GM21515 (cell line): ENCODE measurements around the gene DPY19L2.
"Not testable (repeated sequence)": the region's sequence is repeated elsewhere in the genome, so short reads cannot be mapped to it uniquely, and the experiment has no call there.

Source experiments
- ATAC-seq: cut with Tn5 transposase; IDR thresholded peaks from one replicate; pipeline ENCODE4 v1.9.1; 2021; ENCODE audit not compliant: unreplicated experiment

DPY19L2 gene

DNA sequence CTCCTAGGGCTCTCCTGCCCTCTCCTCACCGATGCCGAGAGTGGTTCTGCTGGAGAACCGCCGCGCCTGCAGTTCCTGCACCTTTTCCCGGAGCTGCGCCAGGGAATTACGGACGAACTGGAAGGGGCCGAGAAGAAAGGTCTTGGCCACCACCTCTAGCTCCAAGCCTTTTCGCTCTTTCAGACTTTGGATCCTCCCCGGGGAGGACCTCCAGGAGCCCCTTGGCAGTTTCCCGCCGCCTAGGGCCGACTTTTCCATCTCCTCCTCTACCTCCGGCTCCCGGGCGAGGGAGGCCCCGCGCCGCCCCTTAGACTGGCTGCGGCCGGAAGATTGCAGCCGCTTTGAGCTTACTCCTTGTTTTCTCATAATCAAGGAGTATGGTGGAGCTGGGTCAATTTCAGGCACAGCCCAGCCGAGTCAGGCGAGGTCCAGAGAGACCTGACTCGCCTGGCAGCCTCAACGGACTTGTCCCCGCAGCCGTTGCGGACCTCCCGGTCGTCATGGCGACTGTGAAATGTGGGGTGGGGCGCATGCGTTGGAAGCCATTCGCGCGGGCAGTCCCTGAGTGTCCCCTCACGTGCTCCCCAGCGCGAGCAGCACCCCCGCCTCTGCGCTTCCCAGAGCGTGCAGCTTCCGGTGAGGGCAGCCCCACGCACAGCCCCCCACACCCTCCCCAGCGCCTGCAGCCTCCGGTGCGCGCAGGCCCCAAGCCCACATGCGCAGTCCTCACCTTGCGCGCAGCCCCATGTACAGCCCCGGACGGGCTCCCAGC lies at the start of gene DPY19L2:
DPY19L2 (minus strand) TSS at position 466 of the 772 bp plus-strand sequence; CDS start at position 366, 100 bp downstream.
- no peak for ATAC-seq

DNA sequence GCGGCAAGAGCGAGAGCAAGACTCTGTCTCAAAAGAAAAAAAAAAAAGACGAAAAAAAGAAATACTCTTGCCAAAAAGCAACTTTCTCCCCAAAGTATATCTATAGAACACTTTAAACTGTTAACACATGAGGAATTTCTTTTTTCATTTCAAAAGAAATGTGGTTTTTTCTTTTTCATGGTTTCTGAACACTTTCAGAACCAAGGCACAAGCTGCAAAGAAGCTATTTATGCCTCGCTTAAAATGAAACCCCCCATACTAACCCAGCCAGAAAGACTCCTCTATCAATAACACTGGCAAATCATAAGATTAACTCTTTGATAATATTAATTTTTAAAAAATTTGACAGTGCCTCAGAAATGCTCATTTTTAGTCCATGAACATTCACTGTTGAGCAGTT lies 48.6 kb upstream of the DPY19L2 start:
- ATAC-seq = not testable (repeated sequence)

DNA sequence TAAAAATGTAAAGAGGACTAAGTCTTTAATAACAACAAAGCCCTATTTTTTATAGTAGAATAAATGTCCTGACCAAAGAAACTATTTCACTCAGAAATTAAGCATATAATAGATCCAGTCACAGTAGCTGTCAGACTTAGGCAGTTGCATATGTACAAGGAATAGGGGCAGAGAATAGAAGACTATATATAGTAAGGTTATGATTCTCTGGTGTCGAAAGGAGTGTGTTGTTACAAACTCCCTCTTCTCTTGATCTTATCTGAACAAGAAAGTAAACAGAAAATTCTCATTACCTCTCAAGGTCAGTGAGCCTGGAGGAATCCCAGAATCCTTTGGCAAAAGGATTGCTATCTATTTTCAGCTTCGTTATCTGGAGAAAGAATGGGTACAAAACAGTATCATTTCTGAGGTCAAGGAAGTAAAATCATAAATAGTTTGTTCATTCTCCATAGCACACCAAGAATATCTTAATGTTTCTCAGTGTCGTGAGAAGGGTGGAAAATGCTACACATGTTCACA lies 46.9 kb upstream of the DPY19L2 start:
- not testable (repeated sequence) for ATAC-seq

DNA sequence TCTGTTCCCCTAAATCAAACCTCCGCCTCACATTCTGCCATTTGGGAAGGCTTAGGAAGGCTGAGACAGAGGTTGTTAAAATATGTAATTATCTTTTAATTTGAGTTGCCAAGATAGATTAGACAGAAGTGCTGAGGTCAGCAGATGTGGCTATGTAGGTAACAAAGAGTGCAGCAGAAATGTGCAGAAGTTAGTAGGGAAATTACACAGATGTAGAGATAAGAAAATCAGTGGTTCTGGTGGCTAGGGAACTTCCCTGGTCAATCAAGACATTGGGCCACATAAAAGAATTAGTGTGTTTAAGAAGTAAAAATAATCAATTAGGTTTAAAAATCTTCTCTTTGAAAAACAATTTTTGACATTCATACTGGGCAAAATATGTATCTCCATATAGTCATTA lies 46.1 kb upstream of the DPY19L2 start:
- ATAC-seq = not testable (repeated sequence)

DNA sequence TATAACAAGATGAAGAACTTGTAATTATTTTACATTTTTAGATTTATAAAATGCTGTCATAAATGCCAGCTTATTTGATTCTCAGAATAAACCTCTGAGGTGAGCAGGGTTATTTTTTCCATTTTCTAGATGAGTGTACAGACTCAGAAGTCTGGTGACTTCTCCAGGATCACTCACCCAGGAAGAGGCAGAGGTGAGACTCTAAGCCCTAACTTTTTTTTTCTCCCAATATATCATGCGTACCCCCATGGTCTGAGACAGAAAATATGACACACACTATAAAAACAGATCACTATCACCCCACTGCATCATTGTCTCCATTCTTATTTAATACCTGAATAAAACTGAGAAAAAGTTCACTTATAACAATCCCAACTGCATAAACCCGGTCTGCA lies 45.4 kb upstream of the DPY19L2 start:
- ATAC-seq = not testable (repeated sequence)

DNA sequence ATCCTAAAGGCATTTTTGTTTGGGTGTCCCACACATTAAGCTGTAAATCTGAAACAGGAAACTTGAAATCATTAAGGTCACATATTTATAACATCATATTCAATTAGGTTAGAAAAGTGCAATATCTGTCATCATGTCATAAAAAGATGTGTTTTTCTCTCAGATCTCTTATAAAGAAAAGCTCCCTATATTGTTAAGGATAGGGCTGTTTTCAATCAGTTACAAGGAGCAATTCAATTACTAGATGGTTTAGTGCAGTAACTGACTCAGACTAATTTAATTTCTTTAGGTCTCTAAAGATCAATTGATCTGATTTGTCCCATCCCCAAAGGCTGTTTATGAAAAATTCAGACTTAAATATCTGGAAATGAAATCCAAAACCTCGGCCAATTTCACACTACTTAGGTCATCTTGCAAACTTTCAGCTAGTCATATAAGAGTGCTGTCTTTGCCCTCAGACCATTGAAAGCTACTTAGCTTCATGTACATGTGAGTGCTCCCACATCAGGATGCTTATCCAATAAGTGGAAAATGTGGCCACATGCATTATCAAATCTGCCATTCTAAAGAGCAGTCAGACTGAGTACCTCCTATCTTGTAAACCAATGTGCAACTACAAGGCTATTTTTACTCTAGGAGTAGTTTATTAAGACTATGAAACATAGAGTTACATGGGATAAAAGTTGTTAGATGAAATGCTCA lies 44.8 kb upstream of the DPY19L2 start:
- not testable (repeated sequence) for ATAC-seq

DNA sequence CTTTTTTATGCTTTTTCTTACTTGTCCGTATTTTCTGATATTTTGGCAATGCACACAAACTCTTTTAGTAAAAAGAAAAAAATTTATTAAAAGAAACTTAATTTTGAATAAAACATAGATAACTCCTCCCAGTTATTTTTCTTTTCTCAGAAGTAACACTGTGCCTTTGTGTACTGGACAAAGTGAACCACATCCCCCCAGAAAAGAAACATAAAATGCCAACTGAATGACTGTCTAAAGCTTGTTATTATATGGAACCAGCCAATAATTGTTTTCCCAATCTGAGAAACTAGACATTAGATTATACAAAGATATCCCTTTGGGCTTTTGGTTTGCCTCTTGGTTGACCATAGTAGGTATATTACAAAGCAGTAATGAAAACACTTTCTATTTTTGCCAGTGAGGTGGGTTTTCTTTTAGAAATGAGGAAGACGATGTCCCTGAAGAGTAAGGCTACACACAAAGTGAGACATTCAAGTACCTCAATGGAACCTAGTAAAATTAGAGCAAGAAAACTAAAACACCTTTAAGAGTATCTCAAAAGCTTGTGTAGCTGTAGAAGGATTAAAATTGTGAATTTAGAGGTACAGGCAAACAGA lies 44.2 kb upstream of the DPY19L2 start:
- ATAC-seq = not testable (repeated sequence)

DNA sequence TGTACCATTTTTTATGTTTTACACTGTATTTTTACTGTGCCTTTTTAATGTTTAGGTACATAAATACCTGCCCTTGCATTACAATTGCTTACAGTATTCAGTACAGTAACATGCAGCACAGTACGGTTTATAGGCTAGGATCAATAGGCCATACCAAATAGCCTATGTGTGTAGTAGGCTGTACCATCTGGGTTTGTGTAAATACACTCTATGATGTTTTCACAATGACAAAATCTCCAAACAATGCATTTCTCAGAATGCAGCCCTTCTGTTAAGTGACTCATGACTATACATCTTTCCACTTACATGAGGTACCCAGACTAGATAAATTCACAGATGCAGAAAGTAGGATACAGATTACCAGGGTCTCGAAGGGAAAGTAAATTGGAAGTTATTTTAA lies 43.0 kb upstream of the DPY19L2 start:
- ATAC-seq = not testable (repeated sequence)

DNA sequence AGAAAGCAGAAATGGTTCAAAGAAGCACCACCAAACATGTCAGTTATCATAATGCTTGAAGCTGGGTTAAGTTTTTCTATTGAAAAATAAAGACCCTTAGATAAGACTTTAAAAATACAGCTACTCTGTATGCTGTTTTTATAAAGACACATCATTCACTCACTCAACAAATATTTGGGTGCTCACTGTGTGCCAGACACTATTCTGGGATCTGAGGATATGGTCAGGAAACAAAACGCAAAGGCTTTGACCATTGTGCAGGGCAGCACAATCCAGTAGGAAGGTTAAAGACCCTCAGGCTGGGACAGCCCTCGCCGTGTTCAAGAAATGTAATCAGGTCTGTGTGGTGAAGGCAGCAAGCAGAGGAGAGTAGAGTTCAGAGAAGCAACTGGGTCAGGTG lies 38.0 kb upstream of the DPY19L2 start:
- no peak for ATAC-seq

DNA sequence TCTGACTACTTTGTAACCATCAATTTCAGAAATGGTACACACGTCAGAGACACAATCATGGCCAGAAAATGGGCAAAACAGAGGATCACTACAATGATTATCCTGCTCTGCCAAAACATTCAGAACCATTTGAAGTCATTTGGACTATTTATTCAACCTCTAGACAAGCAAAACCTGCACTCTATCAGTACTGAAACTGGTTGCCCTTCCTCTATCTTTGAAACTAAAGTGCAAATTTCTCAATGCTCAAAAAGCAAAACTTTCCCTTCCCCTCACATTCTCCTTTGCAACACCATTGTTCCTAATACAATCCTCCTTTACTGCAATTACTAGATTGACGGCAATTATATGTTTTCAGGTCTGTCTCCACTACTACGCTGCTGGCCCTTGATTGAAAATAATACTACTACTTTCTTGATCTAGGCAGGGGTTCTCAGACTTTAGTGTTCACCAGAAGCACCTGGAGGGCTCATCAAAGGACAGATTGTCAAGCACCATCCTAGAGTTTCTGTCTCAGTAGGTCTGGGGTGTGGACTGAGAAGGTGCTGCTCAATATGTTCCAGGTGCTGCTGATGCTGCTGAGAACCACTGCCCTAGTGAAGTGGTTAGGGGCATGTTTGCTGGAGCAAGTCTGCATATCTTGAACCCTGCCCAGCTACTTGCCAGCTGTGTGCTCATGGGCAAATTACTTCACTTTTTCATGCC lies 31.5 kb upstream of the DPY19L2 start:
- not testable (repeated sequence) for ATAC-seq

DNA sequence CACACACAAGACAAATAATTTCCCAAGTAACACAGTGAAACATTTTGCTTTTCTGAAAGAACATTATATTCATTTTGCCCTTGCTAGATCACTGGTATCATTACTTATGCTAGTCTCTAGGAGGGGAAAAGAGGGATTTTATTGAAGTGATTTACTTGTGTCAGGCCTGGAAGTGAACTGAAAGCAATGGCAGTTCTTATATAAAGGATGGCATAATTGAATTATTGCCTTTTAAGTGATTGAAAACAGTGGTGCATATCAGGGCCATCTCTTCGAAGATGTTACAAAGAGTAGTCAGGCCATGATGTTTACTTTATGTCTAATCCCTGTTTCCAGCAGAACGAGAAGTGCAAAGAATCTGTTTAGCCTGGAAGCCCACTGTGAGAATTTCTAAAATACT lies 30.7 kb upstream of the DPY19L2 start:
- not testable (repeated sequence) for ATAC-seq

DNA sequence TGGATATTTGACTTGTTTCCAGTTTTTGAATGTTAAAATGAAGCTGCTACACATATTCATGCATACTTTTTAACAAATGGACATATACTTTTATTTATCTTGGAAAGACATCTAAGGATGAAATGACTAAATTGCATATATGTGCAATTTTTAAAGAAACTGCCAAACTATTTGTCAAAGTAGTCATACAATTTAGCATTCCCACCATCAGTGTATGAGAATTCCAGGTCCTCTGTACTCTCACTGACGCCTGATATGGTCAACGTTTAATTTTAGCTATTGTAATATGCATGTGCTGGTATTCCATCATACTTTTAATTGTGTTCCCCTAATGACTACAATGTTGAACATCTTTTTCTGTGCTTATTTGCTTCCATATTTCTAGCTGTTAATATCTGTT lies 22.5 kb upstream of the DPY19L2 start:
- ATAC-seq = not testable (repeated sequence)

DNA sequence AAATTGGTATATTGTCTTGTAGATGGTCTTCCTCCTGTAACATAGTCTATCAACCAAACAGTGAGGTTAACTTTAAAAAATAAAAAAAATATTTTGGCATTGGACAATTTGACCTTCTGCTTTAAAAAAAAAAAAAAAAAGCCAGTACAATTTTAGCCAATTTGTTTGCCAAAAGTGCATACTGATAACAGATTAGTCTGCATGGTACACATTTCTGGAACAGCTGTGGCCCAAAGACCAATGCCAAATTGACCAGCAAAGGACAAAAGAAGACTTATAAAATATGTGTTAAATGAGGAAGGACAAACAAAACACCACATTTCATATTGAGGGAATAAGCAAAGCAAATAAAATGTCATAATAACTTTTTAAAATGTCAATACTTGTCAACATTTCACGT lies 20.8 kb upstream of the DPY19L2 start:
- not testable (repeated sequence) for ATAC-seq

DNA sequence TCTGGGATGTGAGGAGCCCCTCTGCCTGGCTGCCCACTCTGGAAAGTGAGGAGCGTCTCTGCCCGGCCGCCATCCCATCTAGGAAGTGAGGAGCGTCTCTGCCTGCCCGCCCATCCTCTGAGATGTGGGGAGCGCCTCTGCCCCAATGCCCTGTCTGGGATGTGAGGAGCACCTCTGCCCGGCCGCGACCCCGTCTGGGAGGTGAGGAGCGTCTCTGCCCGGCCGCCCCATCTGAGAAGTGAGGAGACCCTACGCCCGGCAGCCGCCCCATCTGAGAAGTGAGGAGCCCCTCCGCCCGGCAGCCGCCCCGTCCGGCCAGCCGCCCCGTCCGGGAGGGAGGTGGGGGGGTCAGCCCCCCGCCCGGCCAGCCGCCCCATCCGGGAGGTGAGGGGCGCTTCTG lies 18.3 kb upstream of the DPY19L2 start:
- not testable (repeated sequence) for ATAC-seq

DNA sequence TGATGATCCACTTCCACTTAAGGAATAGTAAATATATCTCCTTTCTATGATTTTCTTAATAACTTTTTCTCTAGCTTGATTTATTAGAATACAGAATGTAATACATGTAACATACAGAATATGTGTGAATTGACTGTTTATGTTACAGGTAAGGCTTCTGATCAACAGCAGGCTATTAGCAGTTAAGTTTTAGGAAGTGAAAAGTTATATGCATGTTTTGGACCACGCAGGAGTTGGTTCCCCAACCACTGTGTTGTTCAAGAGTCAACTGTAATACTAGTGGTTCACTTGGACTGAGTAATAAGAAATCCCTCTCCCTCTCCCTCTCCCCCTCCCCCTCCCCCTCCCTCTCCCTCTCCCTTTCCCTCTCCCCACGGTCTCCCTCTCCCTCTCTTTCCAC lies 17.5 kb upstream of the DPY19L2 start:
- not testable (repeated sequence) for ATAC-seq

DNA sequence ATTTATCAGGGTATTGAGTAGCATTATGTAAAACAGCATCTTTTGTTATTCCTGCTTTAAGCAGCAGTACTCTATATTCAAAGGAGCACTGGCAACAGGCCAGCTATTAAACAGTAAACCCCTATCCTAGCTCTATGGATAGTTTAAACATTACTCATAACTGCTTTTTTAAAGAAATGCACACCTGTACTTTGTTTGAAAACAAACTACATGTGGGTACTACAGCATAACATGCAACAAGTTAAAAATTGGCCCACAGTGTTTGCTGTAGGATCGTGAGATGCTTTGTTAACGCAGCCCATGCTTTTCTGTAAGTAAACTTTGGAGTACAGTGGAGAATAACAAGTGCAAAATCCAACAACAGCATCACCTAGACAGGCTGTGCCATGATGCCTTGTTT lies 14.3 kb upstream of the DPY19L2 start:
- ATAC-seq = not testable (repeated sequence)

DNA sequence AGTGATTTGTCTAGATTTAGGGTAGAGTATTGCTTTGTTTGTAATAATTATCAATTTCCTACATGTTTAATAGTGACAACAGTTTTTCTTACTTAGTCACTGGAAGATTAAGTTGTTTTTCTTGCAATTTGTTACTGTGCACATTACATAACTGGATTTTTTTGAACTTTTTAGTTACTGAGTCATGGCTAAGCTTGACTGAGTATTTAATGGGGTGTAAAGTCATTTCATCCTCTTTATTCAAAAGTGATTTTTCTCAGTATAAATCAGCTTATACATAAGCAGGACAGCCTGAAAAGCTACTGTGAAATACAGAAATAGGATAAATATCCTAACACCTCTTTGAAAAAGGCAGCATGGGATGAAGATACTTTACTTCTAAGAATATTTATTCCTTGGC lies 12.5 kb upstream of the DPY19L2 start:
- ATAC-seq = not testable (repeated sequence)

DNA sequence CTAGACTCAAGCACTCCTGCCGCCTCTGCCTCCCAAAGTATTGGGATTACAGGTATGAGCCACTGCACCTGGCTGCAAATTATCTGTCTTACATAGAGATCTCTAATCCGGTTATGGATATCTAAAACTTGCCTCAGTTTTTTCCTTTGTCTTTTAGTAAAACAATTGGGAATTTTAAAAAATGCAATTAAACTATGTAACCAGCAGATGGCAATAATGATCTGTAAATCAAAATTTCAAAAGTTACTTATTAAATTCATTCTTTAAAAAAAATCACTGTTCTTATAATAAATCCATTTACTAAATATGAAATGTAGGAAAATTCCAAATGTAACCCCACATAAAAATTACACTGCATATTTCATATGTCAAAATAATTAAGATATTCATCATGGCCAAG lies 4.3 kb upstream of the DPY19L2 start:
- not testable (repeated sequence) for ATAC-seq

DNA sequence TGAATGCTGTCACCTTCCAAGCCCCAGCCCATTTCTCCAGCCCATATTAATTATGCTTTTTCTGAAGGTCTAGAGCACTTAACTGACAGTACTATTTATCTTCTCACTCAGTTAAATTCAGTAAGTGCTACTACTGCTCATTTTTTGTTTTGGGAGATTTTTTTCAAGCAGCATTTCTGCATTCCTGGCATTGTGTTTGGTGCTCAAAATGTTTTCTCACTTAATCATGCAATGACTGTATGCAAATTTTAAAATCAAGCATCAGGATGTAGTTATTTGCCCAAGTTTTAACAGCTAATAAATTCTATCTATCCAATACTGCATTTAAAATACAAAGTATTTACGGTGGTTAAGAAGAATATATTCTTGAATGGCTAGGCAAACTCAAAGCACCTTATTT lies 1.6 kb upstream of the DPY19L2 start:
- ATAC-seq = not testable (repeated sequence)

DNA sequence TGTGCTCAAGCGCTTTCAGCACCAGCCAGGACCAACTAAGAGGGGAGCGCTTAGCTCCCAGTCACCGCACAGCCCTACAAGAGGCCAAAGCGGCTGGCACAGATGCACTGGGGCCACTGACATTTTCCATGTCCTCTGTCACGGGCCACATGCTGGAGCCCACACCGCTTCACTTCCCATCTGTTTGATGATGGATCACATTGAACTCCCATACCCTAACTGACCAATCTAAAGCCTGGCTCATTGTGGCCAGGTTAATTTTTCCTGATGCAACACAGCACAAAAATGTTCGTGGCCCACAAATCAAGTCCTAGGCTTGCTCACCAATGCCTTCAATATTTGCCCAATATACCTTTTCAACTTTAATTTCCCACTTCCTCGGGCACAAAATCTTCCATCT lies 1.1 kb upstream of the DPY19L2 start:
- ATAC-seq = not testable (repeated sequence)

DNA sequence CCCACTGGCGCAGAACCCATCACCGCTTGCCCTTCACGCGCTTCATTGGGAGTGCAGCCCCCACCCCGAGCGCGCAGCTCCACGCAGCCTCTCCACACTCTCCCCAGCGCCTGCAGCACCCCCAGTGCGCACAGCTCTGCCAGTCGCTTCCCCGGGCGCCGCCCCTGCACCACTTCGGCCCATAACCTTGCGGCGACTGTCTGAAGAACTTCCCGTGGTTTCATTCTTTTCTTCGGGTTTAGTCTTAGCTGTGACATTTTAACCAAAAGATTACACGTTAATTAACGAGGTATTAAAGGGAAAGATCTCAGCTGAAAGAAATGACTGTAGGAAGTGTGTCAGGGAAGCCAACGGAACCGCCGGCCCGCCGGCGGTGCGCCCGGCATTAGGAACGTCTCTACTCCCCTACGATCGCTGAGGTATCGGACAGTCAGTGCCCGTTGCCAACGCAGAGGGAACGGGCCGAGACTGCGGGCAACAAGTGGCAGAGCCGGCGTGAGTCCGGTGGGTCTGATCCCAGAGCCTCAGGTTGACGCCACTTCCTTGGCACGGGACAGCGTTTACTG lies 590 bp upstream of the DPY19L2 start:
- not testable (repeated sequence) for ATAC-seq
